Suprapubic skin (tissue), 4 donors: Measurements from ENCODE around the gene ZBTB7B.

Experiments used
- POLR2A ChIP-seq, 2 donors: fragments of 450-650 bp; IDR thresholded peaks; one replicate each; pipeline ENCODE4 v1.6.1; 2017; ENCODE audit warnings: antibody characterized with exemption in 2 of 2, mild to moderate bottlenecking in 2 of 2, moderate library complexity in 2 of 2
- POLR2AphosphoS5 ChIP-seq, 3 donors: sonication (generic); formaldehyde crosslinking; IDR thresholded peaks; one replicate each; pipeline ENCODE4 v1.6.1; 2017; ENCODE audit warnings: antibody characterized with exemption in 3 of 3
- TF ChIP-seq, protein P1 (sequence below), 2 donors: fragments of 200-600 bp in 1 of 2; fragments of 450-650 bp in 1 of 2; sonication (generic) in 1 of 2; IDR thresholded peaks; one replicate each; pipeline ENCODE4 v1.5.1; 2016 to 2019; ENCODE audit warnings: antibody characterized with exemption in 2 of 2, mild to moderate bottlenecking in 1 of 2, moderate library complexity in 1 of 2

DNA sequence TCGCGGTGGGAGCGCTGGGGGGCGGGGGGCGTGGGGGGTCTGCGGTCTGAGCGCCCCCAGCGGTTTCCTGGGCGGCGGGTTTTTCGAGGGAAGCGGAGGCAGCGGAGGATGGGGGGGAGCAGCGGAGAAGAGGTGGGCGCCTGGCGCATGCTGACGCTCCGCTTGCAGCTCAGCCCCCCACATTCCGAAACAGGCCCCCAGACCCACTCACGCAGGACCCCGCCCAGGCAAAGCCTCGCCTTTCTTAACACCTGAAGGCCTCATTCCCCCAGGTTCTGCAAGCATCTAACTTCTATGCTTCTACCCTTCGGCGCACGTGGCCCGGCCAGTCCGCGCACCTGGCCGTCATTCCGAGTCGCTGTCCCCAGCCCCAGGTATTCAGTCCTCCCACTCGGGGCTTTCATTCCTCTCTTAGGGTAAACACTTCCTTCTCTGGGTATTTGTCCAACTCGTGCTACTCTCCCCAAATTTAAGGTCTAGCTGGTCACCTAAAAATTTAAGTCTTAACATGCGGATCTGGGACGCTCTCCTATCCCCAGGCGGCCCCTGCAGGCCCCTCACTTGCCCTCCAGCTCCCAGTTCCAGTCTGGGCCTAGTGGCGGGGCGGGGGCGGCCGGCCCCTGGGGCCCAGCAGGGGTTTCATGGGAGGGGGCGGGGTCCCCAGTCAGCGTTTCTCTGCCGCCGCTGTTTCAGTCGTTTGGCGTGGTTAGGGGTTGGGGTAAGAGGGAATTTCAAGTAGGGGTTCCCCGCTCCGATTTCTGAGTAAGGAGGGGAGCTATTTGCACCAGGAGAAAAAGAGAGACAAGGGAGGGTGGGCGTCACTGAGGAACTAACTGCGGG, 2.8 kb upstream of the ZBTB7B start:
- TF ChIP-seq, protein P1, sequence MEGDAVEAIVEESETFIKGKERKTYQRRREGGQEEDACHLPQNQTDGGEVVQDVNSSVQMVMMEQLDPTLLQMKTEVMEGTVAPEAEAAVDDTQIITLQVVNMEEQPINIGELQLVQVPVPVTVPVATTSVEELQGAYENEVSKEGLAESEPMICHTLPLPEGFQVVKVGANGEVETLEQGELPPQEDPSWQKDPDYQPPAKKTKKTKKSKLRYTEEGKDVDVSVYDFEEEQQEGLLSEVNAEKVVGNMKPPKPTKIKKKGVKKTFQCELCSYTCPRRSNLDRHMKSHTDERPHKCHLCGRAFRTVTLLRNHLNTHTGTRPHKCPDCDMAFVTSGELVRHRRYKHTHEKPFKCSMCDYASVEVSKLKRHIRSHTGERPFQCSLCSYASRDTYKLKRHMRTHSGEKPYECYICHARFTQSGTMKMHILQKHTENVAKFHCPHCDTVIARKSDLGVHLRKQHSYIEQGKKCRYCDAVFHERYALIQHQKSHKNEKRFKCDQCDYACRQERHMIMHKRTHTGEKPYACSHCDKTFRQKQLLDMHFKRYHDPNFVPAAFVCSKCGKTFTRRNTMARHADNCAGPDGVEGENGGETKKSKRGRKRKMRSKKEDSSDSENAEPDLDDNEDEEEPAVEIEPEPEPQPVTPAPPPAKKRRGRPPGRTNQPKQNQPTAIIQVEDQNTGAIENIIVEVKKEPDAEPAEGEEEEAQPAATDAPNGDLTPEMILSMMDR (IDR thresholded peaks at IDR 0.05) = no peak
- TF ChIP-seq POLR2A (IDR thresholded peaks at IDR 0.05) = no peak
- TF ChIP-seq POLR2AphosphoS5 (IDR thresholded peaks at IDR 0.05) = no peak
